Upper lobe of left lung (tissue), 4 donors: ENCODE results near the gene DNAJB4.

Source experiments
- POLR2A ChIP-seq, 4 donors: fragments of 450-650 bp; IDR thresholded peaks; one replicate each; pipeline ENCODE4 v1.5.1; 2016 to 2017; ENCODE audit warnings: antibody characterized with exemption in 4 of 4, mild to moderate bottlenecking in 2 of 4
- TF ChIP-seq, protein P1 (sequence below), 6 experiments: fragments of 450-650 bp in 4 of 6; fragments of 200-600 bp in 2 of 6; sonication (generic) in 2 of 6; IDR thresholded peaks; one replicate each; pipeline ENCODE4 v1.5.1; 2016 to 2019; ENCODE audit warnings: antibody characterized with exemption in 6 of 6

DNA sequence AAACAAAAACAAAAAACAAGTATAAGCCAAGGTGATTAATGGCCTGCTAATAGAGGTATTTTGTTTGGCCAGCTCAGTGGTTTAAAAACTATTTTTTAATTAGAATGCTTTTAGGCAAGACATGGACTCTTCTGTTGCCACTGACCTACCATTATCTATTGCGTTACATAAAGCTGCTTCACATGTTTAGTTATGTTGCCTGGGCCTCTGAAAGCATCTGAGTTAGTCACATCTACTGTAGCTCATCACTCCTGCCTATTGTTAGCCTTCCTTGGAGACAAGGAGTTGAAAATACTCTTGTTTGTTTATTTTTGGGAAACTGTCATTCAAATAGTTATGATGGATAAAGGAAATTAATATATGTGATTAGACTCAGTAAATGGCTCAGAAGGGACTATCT, 14.3 kb downstream of the DNAJB4 start:
- TF ChIP-seq, protein P1, sequence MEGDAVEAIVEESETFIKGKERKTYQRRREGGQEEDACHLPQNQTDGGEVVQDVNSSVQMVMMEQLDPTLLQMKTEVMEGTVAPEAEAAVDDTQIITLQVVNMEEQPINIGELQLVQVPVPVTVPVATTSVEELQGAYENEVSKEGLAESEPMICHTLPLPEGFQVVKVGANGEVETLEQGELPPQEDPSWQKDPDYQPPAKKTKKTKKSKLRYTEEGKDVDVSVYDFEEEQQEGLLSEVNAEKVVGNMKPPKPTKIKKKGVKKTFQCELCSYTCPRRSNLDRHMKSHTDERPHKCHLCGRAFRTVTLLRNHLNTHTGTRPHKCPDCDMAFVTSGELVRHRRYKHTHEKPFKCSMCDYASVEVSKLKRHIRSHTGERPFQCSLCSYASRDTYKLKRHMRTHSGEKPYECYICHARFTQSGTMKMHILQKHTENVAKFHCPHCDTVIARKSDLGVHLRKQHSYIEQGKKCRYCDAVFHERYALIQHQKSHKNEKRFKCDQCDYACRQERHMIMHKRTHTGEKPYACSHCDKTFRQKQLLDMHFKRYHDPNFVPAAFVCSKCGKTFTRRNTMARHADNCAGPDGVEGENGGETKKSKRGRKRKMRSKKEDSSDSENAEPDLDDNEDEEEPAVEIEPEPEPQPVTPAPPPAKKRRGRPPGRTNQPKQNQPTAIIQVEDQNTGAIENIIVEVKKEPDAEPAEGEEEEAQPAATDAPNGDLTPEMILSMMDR (IDR thresholded peaks at IDR 0.05): no peak
- no peak for TF ChIP-seq POLR2A (IDR thresholded peaks at IDR 0.05)
